ENCODE results near the gene C16orf54.
"Not testable (repeated sequence)": the region's sequence is repeated elsewhere in the genome, so short reads cannot be mapped to it uniquely, and the experiment has no call there.

The C16orf54 gene

GRCh38 chr16:29767062-29767461, 21.3 kb upstream of the C16orf54 start:
- no peak for DNase-seq (ENCODE audit: low read depth)

DNA sequence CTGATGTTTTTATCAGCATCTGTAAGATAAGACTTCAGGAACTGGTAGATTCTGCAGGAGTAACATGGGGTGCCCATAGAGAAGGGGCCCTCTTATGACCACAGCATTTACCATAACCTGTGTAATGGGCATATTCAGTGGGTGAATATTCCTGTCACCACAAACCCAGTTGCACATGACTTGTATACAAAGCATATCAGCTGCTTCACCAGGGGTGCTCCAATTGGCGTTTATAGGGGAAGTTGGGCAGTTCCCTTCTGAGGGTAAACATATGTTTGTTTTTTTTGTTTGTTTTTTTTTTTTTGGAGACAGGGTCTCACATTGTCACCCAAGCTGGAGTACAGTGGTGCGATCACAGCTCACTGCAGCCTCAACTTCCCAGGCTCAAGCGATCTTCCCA, 20.8 kb upstream of the C16orf54 start:
- no peak for DNase-seq (ENCODE audit: low read depth)

DNA sequence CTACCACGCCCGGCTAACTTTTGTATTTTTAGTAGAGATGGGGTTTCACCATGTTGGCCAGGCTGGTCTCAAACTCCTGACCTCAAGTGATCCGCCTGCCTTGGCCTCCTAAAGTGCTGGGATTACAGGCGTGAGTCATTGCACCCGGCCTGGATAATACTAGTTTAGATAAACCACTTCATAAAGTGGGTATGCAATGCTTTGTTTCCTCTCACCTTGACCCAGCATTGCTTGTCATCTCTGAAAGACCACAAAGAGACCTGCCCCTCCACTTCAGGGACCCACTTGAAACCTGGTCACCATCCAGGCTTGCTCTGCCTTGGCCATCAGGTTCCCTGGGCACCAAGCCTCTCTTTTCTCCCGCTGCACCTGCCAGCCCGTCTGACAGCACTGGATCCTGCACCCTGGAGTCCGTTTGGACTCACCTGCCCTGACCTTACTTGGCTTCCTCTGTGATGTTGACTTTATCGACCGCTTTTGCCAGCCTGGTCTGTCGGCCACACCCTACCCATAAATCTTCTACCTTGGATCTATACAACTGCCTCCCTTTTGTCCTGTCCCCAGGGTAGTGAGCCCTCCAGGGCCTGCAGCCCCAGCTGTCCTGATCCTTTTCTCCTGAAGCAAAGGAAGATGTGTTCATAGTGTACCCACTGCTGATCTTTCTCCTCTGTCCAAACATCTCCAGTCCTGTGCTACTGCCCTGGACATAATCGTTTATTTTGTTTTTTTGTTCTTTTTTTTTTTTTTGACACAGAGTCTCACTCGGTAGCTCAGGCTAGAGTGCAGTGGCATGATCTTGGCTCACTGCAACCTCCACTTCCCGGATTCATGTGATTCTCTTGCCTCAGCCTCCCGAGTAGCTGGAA, 19.6 kb upstream of the C16orf54 start:
- DNase-seq (ENCODE audit: low read depth): no peak

DNA sequence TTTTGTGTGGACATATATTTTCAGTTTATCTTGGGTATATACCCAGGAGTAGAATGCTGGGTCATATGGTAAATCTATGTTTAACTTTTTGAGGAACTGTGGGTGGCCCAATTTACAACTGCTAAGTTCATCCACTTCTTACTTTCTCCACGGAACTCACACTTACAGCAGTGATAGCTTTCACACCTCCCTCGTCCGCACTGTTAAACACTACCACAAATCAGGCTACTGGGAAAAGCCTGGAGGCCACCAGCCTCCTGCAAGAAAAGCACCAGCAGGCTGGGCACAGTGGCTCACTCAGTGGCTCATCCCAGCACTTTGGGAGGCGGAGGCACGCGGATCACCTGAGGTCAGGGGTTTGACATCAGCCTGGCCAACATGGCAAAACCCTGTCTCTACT, 17.5 kb upstream of the C16orf54 start:
- no peak for DNase-seq (ENCODE audit: low read depth)

DNA sequence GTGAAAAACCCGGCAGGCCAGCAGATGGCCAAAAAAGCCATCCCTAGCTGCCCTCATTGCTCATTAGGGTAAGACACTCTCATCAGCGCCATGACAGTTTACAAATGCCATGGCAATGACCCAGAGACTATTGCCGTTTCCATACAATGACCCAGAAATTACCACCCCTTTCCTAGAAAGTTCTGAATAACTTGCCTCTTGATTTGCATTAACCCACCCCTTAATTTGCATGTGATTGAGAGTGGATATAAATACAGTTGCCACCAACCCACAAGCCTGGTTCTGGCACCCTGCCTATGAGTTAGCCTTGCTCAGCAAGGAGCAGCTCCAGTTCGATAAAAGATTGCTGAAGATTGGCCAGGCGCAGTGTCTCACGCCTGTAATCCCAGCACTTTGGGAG, 16.1 kb upstream of the C16orf54 start:
- DNase-seq (ENCODE audit: low read depth): no peak

GRCh38 chr16:29761280-29761651, 15.5 kb upstream of the C16orf54 start:
- not testable (repeated sequence) for DNase-seq (ENCODE audit: low read depth)

DNA sequence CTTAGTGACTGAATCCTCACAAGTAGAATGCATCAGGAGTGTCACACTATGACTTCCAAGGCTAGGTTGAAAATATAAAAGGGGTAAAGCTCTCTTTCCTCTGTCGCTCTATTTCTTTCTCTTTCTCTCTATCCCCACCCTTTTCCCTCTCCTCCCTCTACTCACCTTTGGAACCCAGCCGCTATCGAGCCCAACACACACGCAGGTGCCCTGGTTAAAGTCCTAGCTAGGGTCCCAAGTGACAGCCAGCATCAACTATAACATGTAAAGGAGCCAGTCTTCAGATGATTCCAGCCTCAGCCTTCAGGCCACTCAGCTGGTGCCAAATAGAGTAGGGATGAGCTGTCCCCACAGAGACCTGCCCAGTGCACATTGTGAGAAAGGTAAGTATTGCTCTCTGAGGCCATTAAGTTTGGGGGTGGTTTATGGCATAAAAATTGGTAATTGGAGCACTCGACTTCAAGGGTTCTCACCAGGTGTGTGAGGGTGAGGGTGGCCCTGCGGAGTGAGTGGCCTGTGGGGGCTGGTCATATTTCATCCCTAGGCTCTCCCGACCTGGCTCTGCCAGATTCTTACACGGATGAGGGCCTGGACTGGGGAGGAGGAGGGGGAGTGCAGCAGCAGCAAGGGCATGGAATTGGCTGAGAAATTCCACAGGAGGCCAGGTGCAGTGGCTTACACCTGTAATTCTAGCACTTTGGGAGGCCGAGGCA, 14.9 kb upstream of the C16orf54 start:
- no peak for DNase-seq (ENCODE audit: low read depth)

DNA sequence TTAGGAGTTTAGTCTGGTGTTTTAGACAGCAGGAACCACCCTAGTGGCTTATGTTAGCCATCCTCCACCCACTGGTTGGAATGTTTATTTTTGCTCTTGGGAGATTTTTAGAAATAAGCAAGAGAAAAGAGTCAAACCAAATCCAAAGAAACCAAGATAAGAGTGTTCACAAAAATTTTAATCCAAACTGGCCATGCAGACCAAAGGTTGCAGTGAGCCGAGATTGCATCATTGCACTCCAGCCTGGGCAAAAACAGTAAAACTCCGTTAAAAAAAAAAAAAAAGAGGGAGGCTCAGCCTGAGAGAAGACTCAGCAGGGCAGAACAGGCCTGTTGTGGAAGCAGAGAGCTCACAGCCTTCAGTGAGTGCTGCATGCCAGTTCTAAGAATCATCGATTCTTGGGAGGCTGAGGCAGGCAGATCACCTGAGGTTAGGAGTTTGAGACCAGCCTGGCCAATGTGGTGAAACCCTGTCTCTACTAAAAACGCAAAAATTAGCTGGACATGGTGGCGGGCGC, 12.2 kb upstream of the C16orf54 start:
- peak; percentile 88 for DNase-seq (ENCODE audit: low read depth)

DNA sequence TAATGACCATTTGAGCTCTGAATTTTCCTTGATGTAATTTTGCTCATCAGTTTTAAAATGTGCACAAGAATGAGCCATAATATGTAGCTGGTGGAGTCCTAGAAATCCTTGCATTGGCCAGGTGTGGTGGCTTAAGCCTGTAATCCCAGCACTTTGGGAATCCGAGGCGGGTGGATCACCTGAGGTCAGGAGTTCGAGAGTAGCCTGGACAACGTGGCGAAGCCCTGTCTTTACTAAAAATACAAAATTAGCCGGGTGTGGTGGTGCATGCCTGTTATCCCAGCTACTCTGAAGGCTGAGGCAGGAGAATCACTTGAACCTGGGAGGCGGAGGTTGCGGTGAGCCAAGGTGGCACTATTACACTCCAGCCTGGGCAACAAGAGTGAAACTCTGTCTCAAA, 11.3 kb upstream of the C16orf54 start:
- not testable (repeated sequence) for DNase-seq (ENCODE audit: low read depth)

GRCh38 chr16:29756654-29757053, 10.9 kb upstream of the C16orf54 start:
- DNase-seq (ENCODE audit: low read depth): peak; percentile 11

GRCh38 chr16:29753516-29753915, 7.7 kb upstream of the C16orf54 start:
- no peak for DNase-seq (ENCODE audit: low read depth)

GRCh38 chr16:29748760-29749149, 3.0 kb upstream of the C16orf54 start:
- DNase-seq (ENCODE audit: low read depth): not testable (repeated sequence)

- DNase-seq (ENCODE audit: low read depth): no peak
These were observed 2.4 kb upstream of the C16orf54 start for GRCh38 chr16:29747947-29748759.

- not testable (repeated sequence) for DNase-seq (ENCODE audit: low read depth)
These were observed 728 bp upstream of the C16orf54 start for GRCh38 chr16:29746518-29746917.

DNA sequence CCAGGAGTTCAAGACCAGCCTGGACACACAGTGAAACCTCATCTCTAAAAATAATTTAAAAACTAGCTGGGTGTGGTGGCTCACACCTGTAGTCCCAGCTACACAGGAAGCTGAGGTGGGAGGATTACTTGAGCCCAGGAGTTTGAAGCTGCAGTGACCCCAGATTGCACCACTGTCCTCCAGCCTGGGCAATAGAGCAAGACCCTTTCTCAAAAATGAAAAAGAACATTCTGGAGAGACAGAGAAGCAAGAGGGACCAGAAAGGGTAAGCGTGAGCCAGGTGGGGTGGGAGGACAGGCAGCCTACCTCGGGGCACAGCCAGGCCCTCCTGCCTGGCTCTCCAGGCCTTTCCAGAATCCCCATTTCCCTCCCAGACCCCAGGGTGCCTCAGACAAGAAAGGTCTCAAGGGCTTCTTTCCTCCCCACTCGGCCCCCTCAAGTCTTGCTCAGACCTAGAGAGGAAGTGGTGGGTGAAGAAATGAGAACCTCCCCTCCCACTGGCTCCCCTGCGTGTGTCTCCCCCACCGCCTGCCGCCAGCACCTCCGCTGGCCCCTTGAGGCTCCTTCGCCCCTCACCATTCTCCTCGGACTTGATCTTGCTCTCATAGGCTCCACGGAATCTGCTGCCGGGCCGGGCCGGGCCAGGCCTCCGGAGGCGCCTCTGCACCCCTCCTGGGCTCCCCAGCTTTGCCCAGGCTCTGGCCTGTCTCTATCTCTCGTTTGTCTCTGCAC, 503 bp downstream of the C16orf54 start:
- no peak for DNase-seq (ENCODE audit: low read depth)

DNA sequence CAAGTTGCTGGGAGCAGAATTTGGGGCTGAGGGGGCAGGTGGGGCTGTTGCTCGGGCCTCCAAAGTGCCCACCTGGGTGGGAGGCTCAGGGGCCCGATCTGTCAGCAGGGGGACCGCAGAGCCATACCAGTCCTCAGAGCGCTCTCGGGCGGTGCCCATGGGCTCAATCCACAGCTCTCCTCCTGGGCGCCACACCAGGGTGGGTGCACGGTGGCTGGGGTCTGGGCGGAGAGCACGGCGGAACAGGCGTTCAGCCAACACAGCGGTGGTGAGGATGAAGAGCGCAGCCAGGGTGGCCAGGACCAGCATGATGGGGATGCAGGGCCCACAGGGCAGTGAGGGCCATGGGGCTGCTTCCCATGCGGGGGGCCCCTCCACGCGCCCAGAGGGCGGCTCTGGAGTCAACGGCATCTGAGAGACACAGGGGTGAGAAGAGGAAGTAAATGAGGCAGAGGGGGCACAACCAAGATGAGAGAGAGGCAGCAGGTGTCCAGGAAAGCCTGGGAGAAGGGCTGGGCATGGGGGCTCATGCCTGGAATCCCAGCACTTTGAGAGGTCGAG, 1.2 kb downstream of the C16orf54 start:
- no peak for DNase-seq (ENCODE audit: low read depth)

- no peak for DNase-seq (ENCODE audit: low read depth)
These were observed 1.8 kb downstream of the C16orf54 start for GRCh38 chr16:29743827-29744531.

DNA sequence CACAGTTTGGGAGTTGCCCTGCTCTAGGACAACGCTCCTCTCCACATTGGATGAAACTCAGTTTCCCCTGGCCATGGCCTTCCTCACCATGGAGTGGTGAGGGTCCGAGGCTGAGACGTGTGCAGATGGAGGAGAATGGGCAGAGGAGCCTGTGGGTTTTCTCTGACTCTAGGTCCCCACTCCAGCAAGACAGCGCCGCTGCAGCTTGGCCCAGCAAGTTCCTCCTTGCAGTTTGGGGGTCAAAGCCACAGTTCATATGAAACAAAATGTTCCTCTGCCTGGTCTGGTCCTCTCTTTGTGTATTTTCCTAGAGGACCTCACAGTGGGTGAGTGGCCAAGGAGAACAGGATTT, 2.3 kb downstream of the C16orf54 start:
- DNase-seq (ENCODE audit: low read depth): no peak

DNA sequence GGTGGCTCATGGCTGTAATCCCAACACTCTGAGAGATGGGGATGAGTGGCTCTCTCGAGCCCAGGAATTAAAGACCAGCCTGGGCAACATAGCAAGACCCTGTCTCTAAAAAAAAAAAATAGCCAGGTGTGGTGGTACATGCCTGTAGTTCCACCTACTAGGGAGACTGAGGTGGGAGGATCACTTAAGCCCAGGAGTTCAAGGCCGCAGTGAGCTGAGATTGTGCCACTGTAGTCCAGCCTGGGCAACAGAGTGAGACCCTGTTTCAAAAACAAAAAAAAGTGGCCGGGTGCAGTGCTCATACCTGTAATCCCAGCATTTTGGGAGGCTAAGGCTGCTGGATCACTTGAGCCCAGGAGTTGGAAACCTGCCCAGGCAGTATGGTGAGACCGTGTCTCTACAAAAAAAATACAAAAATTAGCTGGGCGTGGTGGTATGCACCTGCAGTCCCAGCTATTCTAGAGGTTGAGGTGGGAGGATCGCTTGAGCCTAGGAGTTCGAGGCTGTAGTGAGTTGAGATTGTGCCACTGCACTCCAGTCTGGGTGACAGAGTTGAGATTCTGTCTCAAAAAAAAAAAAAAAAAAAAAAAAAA, 3.0 kb downstream of the C16orf54 start:
- no peak for DNase-seq (ENCODE audit: low read depth)

DNA sequence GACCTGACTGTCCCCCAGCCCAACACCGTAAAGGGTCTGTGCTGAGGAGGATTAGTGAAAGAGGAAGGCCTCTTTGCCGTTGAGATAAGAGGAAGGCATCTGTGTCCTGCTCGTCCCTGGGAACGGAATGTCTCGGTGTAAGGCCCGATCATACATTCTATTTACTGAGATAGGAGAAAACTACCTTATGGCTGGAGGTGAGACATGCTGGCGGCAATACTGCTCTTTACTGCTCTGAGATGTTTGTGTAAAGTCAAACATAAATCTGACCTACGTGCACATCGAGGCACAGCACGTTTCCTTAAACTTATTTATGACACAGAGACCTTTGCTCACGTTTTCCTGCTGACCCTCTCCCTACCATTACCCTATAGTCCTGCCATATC, 5.2 kb downstream of the C16orf54 start:
- not testable (repeated sequence) for DNase-seq (ENCODE audit: low read depth)
